CD4-positive, alpha-beta T cell treated with Interleukin-6 for 4 hours (primary cell): ENCODE results near the gene FHIP2A.
"Not testable (repeated sequence)": the region's sequence is repeated elsewhere in the genome, so short reads cannot be mapped to it uniquely, and the experiment has no call there.

Experiments used
- DNase-seq: peaks from one replicate; pipeline ENCODE4 v3.0.0-alpha.2; 2020; ENCODE audit warnings: mixed read lengths

FHIP2A gene, protein sequence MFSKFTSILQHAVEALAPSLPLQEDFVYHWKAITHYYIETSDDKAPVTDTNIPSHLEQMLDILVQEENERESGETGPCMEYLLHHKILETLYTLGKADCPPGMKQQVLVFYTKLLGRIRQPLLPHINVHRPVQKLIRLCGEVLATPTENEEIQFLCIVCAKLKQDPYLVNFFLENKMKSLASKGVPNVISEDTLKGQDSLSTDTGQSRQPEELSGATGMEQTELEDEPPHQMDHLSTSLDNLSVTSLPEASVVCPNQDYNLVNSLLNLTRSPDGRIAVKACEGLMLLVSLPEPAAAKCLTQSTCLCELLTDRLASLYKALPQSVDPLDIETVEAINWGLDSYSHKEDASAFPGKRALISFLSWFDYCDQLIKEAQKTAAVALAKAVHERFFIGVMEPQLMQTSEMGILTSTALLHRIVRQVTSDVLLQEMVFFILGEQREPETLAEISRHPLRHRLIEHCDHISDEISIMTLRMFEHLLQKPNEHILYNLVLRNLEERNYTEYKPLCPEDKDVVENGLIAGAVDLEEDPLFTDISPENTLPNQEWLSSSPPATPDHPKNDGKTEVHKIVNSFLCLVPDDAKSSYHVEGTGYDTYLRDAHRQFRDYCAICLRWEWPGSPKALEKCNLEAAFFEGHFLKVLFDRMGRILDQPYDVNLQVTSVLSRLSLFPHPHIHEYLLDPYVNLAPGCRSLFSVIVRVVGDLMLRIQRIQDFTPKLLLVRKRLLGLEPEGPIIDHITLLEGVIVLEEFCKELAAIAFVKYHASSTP

DNA sequence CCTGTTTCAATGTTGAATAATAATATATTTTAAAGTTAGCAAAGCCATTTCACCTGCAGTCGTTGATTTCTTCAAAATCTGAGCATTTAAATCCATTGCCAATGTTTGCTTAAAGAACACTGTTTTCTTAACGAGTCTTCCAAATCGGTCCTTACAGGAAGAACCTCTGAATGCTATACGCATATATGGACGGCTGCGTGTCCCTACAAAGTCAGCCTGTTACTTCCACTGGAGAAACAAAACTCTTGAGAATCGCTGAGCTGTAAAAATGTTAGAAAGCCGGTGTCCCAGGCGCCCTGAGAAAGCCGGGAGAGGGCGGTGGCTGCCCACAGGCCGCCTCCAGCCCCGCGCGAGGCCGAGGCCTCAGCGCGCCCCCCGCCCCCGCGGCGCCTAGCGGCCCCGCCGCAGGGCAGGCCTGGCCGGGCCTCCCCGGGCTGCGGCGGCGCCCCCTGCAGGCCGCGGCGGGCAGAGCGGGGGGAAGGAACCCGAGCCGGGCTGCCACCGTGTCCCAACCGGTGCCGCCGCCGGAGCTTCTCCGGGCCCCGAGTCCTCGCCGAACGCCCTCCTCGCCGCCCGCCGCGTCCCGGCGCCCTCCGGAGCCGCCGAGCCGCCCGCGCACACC, at the start of gene FHIP2A:
FHIP2A (plus strand) TSS at position 488 of the 622 bp plus-strand sequence. CDS start 299 bp downstream, outside the sequence.
- peak; percentile 85 for DNase-seq

DNA sequence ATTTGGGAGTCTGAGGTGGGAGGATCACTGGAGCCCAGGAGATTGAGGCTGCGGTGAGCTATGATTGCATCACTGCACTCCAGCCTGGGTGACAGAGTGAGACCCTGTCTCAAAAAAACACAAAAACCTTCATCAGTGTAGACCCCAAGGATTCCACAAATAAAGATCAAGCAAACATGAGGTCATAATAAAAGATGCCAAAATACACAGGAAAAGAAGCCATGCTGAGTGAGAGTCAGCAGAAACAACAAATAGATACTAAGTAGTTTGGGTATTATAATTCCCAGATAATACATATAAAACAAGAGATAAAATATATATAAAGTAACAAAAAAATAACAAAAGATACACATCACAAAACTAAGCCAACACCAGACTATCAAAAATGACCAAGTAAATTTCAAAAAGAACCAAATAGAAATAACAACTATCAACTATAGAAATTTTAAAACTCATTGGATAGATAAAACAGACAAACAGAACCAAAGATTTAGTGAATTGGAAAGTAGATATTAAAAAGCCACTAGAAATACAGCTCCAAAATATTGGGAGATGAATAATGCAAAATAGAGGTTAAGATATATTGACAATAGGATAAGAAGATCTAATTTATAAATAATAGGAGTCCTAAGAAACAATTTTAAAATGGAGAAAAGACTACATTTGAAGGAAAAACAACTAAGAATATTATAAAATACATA, 48.9 kb upstream of the FHIP2A start:
- no peak for DNase-seq

DNA sequence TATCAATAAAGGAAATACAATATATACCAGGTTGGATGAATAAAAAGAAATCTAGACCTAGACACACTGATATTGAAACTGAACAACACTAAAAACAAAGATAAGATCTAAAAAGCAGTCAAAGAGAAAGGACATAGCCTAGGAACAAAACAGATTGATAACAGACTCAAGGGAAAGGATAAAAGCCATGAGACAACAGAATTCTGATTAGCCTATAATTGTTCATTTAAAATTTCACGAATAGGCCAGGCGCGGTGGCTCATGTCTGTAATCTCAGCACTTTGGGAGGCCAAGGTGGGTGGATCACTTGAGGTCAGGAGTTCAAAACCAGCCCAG, 48.4 kb upstream of the FHIP2A start:
- no peak for DNase-seq

DNA sequence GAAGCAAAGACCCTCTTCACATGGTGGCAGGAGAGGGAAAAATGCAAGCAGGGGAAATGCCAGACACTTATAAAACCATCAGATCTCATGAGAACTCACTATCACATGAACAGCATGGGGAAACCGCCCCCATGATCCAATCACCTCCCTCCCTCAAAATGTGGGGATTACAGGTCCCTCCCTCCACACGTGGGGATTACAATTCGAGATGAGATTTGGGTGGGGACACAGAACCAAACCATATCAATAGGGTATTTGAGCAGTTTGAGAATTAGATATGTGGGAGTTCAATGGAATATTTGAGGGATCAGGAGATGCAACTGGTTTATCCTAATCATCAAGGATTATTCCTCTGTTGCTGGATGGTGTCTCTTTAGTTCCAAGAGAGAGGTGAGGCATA, 46.5 kb upstream of the FHIP2A start:
- not testable (repeated sequence) for DNase-seq

DNA sequence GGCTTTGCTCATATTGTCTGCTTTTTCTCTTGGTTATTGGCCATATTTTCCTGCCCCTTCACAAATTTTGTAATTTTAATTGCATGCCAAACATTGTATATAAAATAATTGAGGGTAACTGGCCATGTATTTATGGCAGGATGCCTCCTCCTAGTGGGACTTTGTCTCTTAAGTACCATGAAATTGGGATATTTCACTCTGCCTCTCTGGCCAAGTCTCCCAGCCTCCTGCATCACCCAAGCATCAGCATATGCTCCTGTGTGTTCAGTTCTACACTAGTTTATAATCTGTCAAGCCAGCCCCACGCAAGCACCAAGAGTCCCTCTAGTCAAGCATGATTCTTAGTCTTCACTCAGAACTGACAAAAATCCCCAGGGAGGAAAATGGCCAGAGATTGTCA, 44.2 kb upstream of the FHIP2A start:
- DNase-seq, result no peak

DNA sequence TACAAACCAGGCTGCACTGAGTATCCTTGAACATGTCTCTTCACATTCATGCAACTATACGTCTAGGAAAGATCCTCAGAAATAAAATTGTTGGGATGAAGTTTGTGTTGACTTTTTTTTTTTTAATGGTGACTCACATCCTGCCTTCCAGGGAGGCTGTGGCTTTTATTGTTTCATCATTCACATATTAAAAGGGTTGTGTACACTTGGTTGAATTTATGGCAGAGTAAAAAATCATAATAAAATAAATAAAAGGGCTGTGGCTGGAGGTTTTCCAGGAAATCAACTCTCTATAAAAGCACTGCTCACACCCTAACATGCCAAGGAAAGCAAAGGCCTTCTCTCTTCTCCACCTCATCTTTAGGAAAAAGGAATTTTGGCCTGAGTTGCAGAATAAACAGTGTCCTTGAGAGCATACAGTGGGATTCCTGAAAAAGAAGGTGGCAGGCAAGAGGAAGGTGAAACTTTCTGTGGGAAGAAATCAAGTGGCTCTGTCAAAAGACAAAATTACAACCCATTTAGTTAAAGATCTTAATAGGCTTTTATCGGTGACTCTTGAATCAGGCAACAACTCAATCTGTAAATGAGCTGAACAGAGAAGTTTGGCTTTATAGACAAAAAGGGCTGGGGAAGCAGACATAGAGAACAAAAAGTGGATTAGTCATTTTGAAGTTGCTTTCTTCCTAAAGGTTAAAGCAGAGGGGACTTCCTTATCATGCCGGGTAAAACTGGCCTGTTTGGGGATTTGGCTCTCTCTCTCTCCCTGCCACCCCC, 41.6 kb upstream of the FHIP2A start:
- DNase-seq, result no peak

DNA sequence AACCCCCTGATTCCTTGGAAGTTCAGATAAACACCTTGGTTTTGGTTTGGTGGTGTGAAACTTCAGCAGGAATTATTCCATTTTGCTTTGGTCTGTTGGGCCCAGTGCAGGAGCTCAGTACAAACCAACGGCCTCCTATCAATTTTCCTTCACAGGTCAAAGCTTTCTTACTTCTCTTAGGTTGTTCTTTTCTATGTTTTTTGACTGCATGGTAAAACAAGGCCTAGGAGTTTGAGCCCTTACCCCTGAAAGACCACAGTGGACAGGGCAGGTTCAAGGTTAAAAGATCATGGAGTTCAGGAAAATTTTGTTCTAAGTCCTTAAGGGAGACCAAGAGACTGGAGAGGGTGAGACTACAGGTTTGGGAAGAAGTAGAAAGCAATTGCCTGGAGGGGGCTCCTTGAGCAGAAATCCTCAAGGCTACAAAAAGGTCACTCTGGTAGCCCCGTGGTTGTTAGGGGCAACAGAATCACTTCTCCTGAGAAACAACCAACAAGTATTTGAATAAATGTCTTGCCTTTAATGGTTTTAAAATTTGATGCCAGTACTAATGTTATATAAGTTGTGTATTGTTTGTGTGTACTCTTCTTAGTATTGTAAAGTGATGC, 40.9 kb upstream of the FHIP2A start:
- no peak for DNase-seq

DNA sequence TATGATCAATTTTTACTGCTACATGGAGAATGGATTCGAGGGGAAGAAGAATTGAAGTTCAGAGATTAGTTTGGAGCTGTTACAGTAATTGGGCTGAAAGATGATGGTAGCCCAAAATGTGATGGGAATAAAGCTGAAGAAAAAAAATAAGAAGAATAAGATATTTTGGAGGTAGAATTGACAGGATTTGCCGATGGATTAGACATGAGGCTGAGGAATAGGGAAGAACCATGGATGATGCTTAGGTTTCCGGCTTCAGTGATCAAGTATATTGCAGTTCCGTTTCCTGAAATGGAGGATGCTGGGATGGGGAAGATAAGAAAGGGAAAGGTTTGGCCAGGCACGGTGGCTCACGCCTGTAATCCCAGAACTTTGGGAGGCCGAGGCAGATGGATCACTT, 38.9 kb upstream of the FHIP2A start:
- no peak for DNase-seq

DNA sequence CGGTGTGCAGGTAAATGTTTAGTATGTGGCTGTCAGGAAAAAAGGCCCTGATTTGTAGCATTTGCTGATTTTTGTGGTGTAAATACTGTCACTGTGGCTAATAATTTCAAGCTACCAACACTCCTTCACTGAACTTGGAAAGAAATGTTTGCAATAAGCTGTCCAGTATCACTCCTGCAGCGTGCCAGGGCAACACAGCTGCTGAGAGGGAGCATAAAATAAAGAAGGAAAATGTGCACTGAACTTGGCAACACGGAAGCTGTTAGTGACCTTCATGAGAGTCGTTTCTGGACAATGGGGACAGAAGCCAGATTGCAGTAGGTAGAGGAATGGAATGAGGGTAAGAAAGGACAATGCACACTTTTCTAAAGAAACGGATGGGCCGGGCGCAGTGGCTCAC, 37.9 kb upstream of the FHIP2A start:
- DNase-seq, result no peak

DNA sequence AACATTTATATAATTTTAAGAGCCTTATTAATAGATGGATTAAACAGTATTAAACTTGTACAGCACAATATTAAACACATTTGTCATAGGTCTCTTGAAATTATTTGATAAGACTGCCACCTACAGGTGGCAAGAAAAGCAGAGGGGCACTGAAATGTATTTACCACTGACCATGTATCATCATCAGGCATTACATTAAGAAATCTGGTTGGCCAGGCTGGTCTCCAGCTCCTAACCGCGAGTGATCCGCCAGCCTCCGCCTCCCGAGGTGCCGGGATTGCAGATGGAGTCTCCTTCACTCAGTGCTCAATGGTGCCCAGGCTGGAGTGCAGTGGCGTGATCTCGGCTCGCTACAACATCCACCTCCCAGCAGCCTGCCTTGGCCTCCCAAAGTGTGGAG, 35.1 kb upstream of the FHIP2A start:
- peak; percentile 5 for DNase-seq

DNA sequence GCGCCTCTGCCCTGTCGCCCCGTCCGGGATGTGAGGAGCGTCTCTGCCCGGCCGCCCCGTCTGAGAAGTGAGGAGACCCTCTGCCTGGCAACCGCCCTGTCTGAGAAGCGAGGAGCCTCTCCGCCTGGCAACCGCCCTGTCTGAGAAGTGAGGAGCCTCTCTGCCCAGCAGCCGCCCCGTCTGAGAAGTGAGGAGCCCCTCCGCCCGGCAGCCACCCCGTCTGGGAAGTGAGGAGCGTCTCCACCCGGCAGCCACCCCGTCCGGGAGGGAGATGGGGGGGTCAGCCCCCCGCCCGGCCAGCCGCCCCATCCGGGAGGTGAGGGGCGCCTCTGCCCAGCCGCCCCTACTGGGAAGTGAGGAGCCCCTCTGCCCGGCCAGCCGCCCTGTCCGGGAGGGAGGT, 34.4 kb upstream of the FHIP2A start:
- not testable (repeated sequence) for DNase-seq

DNA sequence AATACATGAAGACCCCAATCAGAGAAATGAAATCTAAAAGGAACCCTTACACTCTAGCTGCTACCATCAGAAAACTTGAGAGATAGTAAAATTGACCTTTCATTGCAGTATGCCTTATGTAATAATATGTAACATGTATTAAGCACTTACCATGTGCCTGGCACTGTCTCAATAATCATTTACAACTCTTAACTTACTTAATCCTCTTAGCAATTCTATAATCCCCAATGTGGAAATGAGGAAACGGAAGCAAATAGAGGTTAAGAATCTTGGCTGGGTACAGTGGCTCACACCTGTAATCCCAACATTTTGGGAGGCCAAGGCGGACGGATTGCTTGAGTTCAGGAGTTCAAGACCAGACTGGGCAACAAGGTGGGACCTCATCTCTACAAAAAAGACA, 29.8 kb upstream of the FHIP2A start:
- no peak for DNase-seq

DNA sequence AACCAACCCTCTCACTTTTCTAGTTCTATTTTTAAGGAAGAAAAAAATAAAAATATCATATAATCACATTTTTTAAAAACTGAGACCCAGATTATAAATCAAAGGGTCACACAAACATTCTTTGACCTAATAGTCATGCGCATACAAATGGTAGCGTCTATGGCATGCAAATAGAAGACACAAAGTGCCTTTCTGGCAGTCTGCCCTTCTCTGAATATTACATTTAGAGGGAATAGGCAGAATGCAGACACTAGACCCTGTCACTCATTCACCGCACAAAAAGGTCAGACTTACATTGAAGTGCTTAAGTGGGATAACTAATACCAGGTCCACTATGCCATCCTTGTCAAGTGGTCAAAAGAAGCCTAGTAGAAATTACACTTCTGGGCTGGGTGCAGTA, 26.5 kb upstream of the FHIP2A start:
- no peak for DNase-seq

DNA sequence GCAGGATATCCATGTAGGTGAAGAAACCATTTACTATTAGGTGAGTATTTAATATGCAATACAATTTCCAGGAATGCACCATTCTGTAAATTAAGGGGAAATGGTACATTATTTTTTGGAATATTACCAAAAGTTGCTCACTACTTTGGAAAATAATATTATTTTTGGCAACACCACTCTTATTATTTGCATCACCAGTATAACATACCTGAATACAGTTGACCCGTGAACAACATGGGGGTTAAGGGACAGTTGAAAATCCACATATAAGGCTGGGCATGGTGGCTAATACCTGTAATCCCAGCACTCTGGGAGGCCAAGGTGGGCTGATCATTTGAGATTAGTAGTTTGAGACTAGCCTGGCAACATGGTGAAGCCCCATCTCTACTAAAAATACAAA, 21.2 kb upstream of the FHIP2A start:
- DNase-seq, result no peak

DNA sequence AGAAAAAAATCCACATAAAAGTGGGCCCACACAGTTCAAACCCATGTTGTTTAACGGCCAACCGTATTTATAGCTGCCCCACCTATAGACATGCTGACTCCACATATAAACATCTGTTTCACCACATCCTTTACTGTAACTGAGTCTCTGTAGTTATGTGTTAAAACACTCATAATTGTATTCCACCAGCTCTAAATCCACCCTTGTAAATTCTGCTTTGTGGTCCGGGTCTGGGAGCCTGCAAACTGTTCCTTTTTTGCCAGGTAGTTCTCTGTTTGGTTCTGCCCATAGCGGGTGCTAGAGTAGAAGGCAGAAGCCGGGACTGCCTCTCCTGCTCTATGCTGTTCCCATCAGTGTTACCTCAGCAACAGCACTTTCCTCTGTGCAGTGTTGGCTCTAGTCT, 20.2 kb upstream of the FHIP2A start:
- peak; percentile 24 for DNase-seq

DNA sequence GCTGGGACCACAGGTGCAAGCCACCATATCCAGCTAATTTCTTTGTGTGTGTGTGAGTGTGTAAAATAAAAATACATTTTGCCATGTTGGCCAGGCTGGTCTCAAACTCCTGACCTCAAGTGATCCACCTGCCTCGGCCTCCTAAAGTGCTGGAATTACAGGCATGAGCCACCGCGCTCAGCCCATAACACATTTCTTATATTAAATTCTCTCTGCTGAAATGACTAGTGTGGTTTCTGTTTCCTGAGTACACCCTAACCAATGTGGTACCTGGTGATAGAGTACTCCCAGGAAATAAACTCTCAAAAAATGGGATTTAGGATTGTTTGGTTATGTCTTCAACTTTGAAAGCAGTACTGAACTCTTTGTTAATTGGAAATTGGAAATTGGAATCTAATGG, 19.4 kb upstream of the FHIP2A start:
- DNase-seq, result no peak

DNA sequence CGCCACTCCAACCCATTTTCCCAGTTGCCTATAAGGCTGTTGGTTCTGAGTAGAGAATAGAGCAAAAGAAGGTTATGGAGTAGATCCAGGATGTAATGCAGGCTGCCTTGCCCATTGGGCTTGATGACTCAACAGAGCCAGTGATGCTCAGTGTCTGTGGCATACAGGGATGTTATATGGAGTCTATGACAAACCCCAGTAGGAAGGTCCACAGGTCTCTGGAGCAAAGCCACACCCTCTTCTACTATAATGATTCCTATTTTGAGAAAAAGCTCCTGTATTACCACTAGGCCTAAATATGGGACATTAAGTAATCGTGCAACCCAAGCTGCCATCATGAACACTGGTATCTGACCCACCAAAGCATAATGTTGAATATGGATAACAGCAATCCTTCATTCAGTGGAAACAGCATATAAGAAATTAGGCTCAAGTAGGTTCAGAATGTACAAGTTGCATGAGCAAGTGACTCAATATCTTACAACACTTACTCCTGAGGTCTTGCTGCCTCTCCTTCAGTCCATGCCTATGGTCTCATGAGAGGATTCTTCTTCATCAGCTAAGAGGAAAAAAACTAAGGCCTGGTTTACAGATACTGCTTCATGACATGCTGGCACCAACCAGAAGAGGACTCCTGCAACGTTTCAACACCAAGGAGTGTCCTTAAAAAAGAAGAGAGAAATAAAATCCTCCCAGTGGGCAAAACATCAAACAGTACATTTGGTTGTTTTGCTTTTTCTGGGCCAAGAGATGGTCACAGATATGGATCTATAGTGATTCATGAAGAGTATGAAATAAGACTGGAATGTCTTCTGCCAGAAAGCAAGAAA, 14.8 kb upstream of the FHIP2A start:
- no peak for DNase-seq

DNA sequence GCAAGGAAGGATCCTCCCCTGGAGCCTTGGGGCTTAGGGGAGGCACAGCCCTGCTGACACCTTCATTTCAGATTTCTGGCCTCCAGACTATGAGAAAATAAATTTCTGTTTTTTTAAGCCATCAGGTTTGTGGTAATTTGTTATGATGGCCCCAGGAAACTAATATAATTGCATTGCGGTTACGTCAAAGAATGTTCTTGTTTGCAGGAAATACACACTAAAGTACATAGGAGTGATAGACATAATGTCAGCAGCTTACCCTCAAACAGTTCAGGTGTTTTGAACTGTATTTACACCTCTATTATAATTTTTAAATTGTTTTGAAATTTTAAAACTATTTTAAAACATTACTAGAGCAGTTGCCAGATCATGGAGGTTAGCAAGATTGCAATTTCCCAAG, 12.6 kb upstream of the FHIP2A start:
- DNase-seq, result no peak

DNA sequence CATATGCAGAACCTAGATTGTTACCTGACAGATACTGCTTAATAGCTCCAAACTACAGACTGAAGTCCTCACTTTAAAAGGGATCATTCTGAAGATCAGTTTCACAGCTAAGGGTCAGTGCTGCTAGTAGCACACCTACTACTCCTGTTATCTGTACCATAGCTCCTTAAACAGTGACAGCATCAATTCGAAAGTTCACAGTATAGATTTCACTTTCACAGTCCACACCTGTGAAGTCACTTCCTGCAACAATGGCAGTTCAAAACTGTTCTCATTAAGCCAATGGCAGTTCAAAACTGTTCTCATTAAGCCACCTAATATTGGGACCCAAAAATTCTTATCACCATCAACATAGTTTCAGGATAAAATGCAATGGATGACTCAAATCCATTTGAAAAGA, 10.7 kb upstream of the FHIP2A start:
- DNase-seq, result no peak

DNA sequence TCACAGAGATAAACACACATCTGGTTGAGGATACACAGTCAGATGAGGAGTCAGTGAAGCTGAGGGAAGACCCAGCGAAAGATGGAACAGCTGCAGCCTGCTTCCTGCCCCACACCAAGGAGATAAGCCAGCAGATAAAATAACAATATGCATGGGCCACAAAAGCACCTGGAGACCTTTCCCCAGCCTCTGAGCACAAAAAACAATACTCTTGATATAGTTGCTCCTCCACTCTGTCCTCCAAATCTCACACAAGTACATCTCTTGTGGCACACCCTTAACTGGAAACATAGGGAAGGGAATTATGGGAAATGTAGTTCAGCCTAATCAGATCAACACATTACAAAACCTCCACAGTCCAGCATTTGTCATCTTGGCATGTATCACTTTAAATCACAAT, 9.7 kb upstream of the FHIP2A start:
- DNase-seq, result no peak

DNA sequence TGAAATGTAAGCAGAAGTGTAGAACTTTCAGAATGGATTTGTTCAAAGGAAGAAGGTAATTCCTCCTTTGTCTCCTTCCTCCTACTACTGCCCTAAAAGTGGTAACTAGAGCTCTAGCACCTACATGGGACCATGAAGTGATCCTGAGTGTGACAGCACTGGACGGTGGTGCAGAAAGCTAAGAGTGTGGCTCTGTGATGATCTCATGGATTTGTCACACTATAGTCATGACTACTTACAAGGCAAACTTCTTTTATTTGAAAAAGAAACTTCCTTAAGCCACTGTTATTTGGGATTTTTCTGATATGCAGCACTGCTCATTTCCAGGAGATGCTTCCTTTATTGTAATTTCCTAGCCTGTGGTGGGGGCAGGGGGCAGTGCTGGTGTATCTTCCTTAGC, 5.8 kb upstream of the FHIP2A start:
- no peak for DNase-seq
